HepG2 (cell line): ENCODE data around the gene CNOT2. TPM values are rescaled to one million over a fixed set of nuclear protein-coding genes. Genes with fewer than 3 reads are reported as not detected.

ENCODE experiments used
- ETV6 ChIP-seq: sonication (generic); formaldehyde crosslinking; conservative IDR thresholded peaks from 2 replicates; pipeline ENCODE4 v1.4.0; 2020; ENCODE audit warnings: missing genetic modification reagents
- HNRNPH1 ChIP-seq: fragments of 200-400 bp; formaldehyde crosslinking; optimal IDR thresholded peaks from 2 replicates; pipeline ENCODE3; 2017; ENCODE audit warnings: mild to moderate bottlenecking, low read depth, low read length
- KMT2A ChIP-seq: sonication (generic); formaldehyde crosslinking; IDR thresholded peaks from 2 replicates; pipeline ENCODE4 v1.4.0; 2020; ENCODE audit warnings: missing genetic modification reagents
- MED13 ChIP-seq: sonication (generic); formaldehyde crosslinking; IDR thresholded peaks from 2 replicates; pipeline ENCODE4 v1.5.0; 2020; ENCODE audit warnings: missing genetic modification reagents
- MTF1 ChIP-seq: sonication (generic); formaldehyde crosslinking; IDR thresholded peaks from 2 replicates; pipeline ENCODE4 v1.5.0; 2020; ENCODE audit warnings: missing genetic modification reagents
- NONO ChIP-seq, 2 experiments: fragments of 450-650 bp in 1 of 2; sonication (generic) in 1 of 2; formaldehyde crosslinking in 1 of 2; IDR thresholded peaks in 1 of 2; conservative IDR thresholded peaks in 1 of 2; 2 replicates each; pipeline versions ENCODE4 v1.6.1 to v1.8.0; 2017 to 2022; ENCODE audit warnings: mild to moderate bottlenecking in 1 of 2, missing genetic modification reagents in 1 of 2, moderate library complexity in 1 of 2
- PAX8 ChIP-seq: sonication (generic); formaldehyde crosslinking; IDR thresholded peaks from 2 replicates; pipeline ENCODE4 v1.8.0; 2022; ENCODE audit warnings: mild to moderate bottlenecking, missing genetic modification reagents, borderline replicate concordance
- POGZ ChIP-seq: sonication (generic); formaldehyde crosslinking; IDR thresholded peaks from 2 replicates; pipeline ENCODE4 v1.4.0; 2020; ENCODE audit warnings: mild to moderate bottlenecking, missing genetic modification reagents
- POLR2A ChIP-seq, 2 experiments: IDR thresholded peaks; 2 replicates each; pipeline ENCODE4 v1.6.1; 2011; ENCODE audit warnings: low read depth in 2 of 2, low read length in 2 of 2, mild to moderate bottlenecking in 1 of 2, moderate library complexity in 1 of 2; ENCODE audit not compliant: insufficient read depth in 1 of 2
- SMAD1 ChIP-seq: sonication (generic); formaldehyde crosslinking; IDR thresholded peaks from 2 replicates; pipeline ENCODE4 v1.4.0; 2020; ENCODE audit warnings: missing genetic modification reagents, low read depth, mild to moderate bottlenecking, borderline replicate concordance
- SP2 ChIP-seq: sonication (generic); formaldehyde crosslinking; IDR thresholded peaks from 2 replicates; pipeline ENCODE4 v1.5.1; 2020; ENCODE audit warnings: mild to moderate bottlenecking, missing genetic modification reagents
- SP4 ChIP-seq: sonication (generic); formaldehyde crosslinking; IDR thresholded peaks from 2 replicates; pipeline ENCODE4 v1.8.1; 2023; ENCODE audit warnings: mild to moderate bottlenecking, missing genetic modification reagents
- SP5 ChIP-seq: IDR thresholded peaks from 2 replicates; pipeline ENCODE4 v1.6.1; 2016; ENCODE audit warnings: low read depth, borderline replicate concordance
- TBX2 ChIP-seq: sonication (generic); formaldehyde crosslinking; IDR thresholded peaks from 2 replicates; pipeline ENCODE4 v1.5.0; 2020; ENCODE audit warnings: missing genetic modification reagents, mild to moderate bottlenecking, borderline replicate concordance
- THYN1 ChIP-seq: sonication (generic); formaldehyde crosslinking; IDR thresholded peaks from 2 replicates; pipeline ENCODE4 v1.8.1; 2023; ENCODE audit warnings: low read depth, mild to moderate bottlenecking, moderate library complexity, missing genetic modification reagents, borderline replicate concordance
- ZBTB21 ChIP-seq: sonication (generic); formaldehyde crosslinking; IDR thresholded peaks from 2 replicates; pipeline ENCODE4 v1.4.0; 2020; ENCODE audit warnings: missing genetic modification reagents
- ZIK1 ChIP-seq: sonication (generic); formaldehyde crosslinking; IDR thresholded peaks from 2 replicates; pipeline ENCODE4 v1.5.0; 2020; ENCODE audit warnings: mild to moderate bottlenecking, low read depth, missing genetic modification reagents, borderline replicate concordance
- ZNF670 ChIP-seq: sonication (generic); formaldehyde crosslinking; IDR thresholded peaks from 2 replicates; pipeline ENCODE4 v1.8.0; 2022; ENCODE audit warnings: mild to moderate bottlenecking, missing genetic modification reagents, borderline replicate concordance
- ZNF678 ChIP-seq: sonication (generic); formaldehyde crosslinking; IDR thresholded peaks from 2 replicates; pipeline ENCODE4 v1.4.0; 2020; ENCODE audit warnings: mild to moderate bottlenecking, missing genetic modification reagents
- ZNF75D ChIP-seq: sonication (generic); formaldehyde crosslinking; IDR thresholded peaks from 2 replicates; pipeline ENCODE4 v1.8.1; 2023; ENCODE audit warnings: missing genetic modification reagents, mild to moderate bottlenecking, borderline replicate concordance
- ZNF782 ChIP-seq: sonication (generic); formaldehyde crosslinking; IDR thresholded peaks from 2 replicates; pipeline ENCODE4 v1.4.0; 2020; ENCODE audit warnings: missing genetic modification reagents, mild to moderate bottlenecking, borderline replicate concordance
- ZNF788 ChIP-seq: sonication (generic); formaldehyde crosslinking; IDR thresholded peaks from 2 replicates; pipeline ENCODE4 v1.5.0; 2020; ENCODE audit warnings: mild to moderate bottlenecking, missing genetic modification reagents, borderline replicate concordance
- polyA plus RNA-seq, 8 experiments: library from polyadenylated mRNA; depleted of rRNA in 3 of 8; stranded (reverse) in 7 of 8; unstranded in 1 of 8; fragments of >200 nt; fragmentation: Illumina TruSeq in 4 of 8; extraction: Trizol in 4 of 8; gene quantifications; 2 replicates each; pipeline versions ENCODE4 v1.2.1 to v1.2.3, GENCODE V29; 2011 to 2016; ENCODE audit warnings: low read depth in 4 of 8, missing spikeins in 1 of 8, mixed read lengths in 1 of 8; ENCODE audit not compliant: insufficient read depth in 1 of 8
- total RNA-seq, 5 experiments: library from RNA; depleted of rRNA; stranded (reverse); fragments of >200 nt; fragmentation: Illumina TruSeq; extraction: Trizol; gene quantifications; 2 replicates each; pipeline ENCODE4 v1.2.3, GENCODE V29; 2016; ENCODE audit warnings: low read depth in 1 of 5
- TF ChIP-seq, protein P1 (sequence below): sonication (generic); formaldehyde crosslinking; IDR thresholded peaks from 2 replicates; pipeline ENCODE4 v1.5.1; 2020; ENCODE audit warnings: missing genetic modification reagents, mild to moderate bottlenecking, borderline replicate concordance
- TF ChIP-seq, protein P2 (sequence below): sonication (generic); formaldehyde crosslinking; IDR thresholded peaks from 2 replicates; pipeline ENCODE4 v1.4.0; 2020; ENCODE audit warnings: missing genetic modification reagents
- TF ChIP-seq, protein P3 (sequence below): sonication (generic); formaldehyde crosslinking; IDR thresholded peaks from 2 replicates; pipeline ENCODE4 v1.4.0; 2020; ENCODE audit warnings: mild to moderate bottlenecking, missing genetic modification reagents
- TF ChIP-seq, protein P4 (sequence below): sonication (generic); formaldehyde crosslinking; IDR thresholded peaks from 2 replicates; pipeline ENCODE4 v1.8.1; 2023; ENCODE audit warnings: mild to moderate bottlenecking, missing genetic modification reagents

Gene CNOT2
- total and polyA plus RNA-seq, 2 of the 13 experiments (the other 11 are each of a cell fraction or from before 2014, with no cell fraction given), result 54.5 to 76.6 TPM

DNA sequence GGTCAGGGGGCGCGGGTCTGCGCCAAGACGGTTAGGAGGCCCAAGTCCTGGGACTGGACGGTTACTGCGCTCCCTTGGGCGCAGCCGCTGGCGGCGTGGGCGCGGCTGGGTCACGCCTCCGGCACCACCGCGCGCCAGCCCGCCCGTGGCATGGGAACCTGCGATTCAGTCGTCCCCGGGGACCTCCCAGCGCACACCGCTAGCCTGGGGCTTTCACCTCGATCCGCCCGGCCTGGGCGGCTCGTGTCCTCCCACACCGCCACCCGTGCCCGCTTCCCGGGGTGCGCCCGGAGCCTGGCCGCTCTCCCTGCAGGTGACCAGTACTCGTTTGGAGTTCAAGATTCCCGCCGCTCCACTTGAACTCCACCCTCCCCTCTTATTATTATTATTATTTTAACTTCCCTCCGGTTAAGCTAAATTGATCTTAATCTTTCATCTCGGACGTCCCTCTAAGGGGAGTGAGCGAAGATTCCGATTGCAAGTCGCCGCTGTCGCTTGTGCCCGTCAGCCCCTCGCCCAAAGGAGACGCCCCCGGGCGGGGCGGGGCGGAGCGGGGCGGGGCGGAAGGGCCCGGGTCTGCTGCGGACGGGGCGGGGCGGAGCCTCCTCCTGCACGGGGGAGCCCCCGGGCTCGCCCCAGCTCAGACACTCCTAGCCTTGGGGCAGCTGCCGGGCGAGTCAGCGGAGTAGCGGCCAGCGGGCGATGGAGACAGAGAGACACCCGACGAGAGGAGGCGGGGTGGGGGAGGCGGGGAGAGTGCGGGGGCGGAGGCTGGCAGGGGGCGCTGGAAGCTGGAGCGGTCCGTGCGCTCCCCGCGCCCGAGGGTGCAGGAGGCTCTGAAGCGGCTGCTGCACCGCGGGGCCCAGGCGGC is 122.7 kb downstream of the CNOT2 start, which contains the start of gene KCNMB4 (continued):
- TF ChIP-seq, protein P1, sequence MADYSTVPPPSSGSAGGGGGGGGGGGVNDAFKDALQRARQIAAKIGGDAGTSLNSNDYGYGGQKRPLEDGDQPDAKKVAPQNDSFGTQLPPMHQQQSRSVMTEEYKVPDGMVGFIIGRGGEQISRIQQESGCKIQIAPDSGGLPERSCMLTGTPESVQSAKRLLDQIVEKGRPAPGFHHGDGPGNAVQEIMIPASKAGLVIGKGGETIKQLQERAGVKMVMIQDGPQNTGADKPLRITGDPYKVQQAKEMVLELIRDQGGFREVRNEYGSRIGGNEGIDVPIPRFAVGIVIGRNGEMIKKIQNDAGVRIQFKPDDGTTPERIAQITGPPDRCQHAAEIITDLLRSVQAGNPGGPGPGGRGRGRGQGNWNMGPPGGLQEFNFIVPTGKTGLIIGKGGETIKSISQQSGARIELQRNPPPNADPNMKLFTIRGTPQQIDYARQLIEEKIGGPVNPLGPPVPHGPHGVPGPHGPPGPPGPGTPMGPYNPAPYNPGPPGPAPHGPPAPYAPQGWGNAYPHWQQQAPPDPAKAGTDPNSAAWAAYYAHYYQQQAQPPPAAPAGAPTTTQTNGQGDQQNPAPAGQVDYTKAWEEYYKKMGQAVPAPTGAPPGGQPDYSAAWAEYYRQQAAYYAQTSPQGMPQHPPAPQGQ, result no peak
- TF ChIP-seq MTF1 (no peak), ZNF75D (CRISPR knock-in tag) (no peak), POLR2A (IDR thresholded peaks at IDR 0.05; ENCODE audit: insufficient read depth in 1 of 2, low read depth in 2 of 2, low read length in 2 of 2) (no peak), ZNF788 (CRISPR knock-in tag) (0 out of 2 replicates have a peak, but pooled peaks have one; percentile 20), ETV6 (CRISPR knock-in tag) (no peak), PAX8 (no peak), ZIK1 (CRISPR knock-in tag) (no peak), ZNF670 (no peak), NONO (IDR thresholded peaks at IDR 0.05) (no peak), NONO (CRISPR knock-in tag; conservative IDR thresholded peaks at IDR 0.05) (no peak), ZNF782 (CRISPR knock-in tag) (no peak), TBX2 (CRISPR knock-in tag) (no peak), SMAD1 (CRISPR knock-in tag) (no peak), SP4 (no peak), SP5 (CRISPR knock-in tag) (no peak), ZBTB21 (CRISPR knock-in tag) (no peak), SP2 (0 out of 2 replicates have a peak, but pooled peaks have one; percentile 14), MED13 (CRISPR knock-in tag) (no peak), HNRNPH1 (no peak), ZNF678 (CRISPR knock-in tag) (no peak), KMT2A (0 out of 2 replicates have a peak, but pooled peaks have one; percentile 20), POGZ (no peak), THYN1 (CRISPR knock-in tag) (no peak)
- TF ChIP-seq, protein P2, sequence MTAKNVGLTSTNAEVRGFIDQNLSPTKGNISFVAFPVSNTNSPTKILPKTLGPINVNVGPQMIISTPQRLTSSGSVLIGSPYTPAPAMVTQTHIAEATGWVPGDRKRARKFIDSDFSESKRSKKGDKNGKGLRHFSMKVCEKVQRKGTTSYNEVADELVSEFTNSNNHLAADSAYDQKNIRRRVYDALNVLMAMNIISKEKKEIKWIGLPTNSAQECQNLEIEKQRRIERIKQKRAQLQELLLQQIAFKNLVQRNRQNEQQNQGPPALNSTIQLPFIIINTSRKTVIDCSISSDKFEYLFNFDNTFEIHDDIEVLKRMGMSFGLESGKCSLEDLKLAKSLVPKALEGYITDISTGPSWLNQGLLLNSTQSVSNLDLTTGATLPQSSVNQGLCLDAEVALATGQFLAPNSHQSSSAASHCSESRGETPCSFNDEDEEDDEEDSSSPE (CRISPR knock-in tag), result peak; percentile 58
- TF ChIP-seq, protein P3, sequence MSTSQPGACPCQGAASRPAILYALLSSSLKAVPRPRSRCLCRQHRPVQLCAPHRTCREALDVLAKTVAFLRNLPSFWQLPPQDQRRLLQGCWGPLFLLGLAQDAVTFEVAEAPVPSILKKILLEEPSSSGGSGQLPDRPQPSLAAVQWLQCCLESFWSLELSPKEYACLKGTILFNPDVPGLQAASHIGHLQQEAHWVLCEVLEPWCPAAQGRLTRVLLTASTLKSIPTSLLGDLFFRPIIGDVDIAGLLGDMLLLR (CRISPR knock-in tag), result no peak
- TF ChIP-seq, protein P4, sequence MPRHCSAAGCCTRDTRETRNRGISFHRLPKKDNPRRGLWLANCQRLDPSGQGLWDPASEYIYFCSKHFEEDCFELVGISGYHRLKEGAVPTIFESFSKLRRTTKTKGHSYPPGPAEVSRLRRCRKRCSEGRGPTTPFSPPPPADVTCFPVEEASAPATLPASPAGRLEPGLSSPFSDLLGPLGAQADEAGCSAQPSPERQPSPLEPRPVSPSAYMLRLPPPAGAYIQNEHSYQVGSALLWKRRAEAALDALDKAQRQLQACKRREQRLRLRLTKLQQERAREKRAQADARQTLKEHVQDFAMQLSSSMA (CRISPR knock-in tag), result peak; percentile 68; the same call in 1 of the 2 replicates
